Prostate gland (tissue), 2 donors: ENCODE measurements around the gene DRAM1. TPM values are rescaled to one million over a fixed set of nuclear protein-coding genes. Genes with fewer than 3 reads are reported as not detected.

ENCODE experiments used
- DNase-seq: peaks from one replicate; pipeline ENCODE4 v3.0.0-alpha.2; 2019; ENCODE audit warnings: low spot score
- H3K27ac ChIP-seq, 2 donors: fragments of 200-600 bp; sonication (generic); 2 replicates each; pipeline ENCODE4 v1.5.1; 2017 to 2019
- H3K27me3 ChIP-seq: fragments of 200-600 bp; sonication (generic); replicated peaks from 2 replicates; pipeline ENCODE4 v1.5.1; 2019; ENCODE audit not compliant: insufficient read depth
- H3K36me3 ChIP-seq, 2 donors: fragments of 200-600 bp; sonication (generic); 1 replicate in 1 of 2; 2 replicates in 1 of 2; pipeline versions ENCODE4 v1.5.1 to v1.8.1; 2017 to 2019
- H3K4me1 ChIP-seq: fragments of 200-600 bp; sonication (generic); replicated peaks from 2 replicates; pipeline ENCODE4 v1.5.1; 2019
- H3K4me3 ChIP-seq, 2 donors: fragments of 200-600 bp; sonication (generic); 2 replicates each; pipeline ENCODE4 v1.5.1; 2017 to 2019
- H3K9me3 ChIP-seq: fragments of 200-600 bp; sonication (generic); 2 replicates; pipeline ENCODE4 v1.5.1; 2017
- POLR2A ChIP-seq: fragments of 450-650 bp; IDR thresholded peaks from one replicate; pipeline ENCODE4 v1.6.1; 2016; ENCODE audit warnings: antibody characterized with exemption, mild to moderate bottlenecking
- POLR2AphosphoS5 ChIP-seq: sonication (generic); formaldehyde crosslinking; IDR thresholded peaks from one replicate; pipeline ENCODE4 v1.6.1; 2017; ENCODE audit warnings: antibody characterized with exemption
- WGBS: methylation state at CpG from one replicate; pipeline ENCODE4 v1.1.5; 2018; 5-methylcytosine and 5-hydroxymethylcytosine counted together
- intact Hi-C: fragments of 100-400 bp; cut with DNase I; formaldehyde crosslinking; loops from one replicate; pipeline ENCODE4 v1.14.2; 2022
- total RNA-seq, 2 donors: library from RNA; depleted of rRNA; stranded (reverse); fragments of >200 nt; gene quantifications; one replicate each; pipeline ENCODE4 v1.1.0, GENCODE V29; 2016
- TF ChIP-seq, protein P1 (sequence below), 4 experiments: fragments of 200-600 bp in 2 of 4; fragments of 450-650 bp in 2 of 4; sonication (generic) in 2 of 4; IDR thresholded peaks; 1 replicate in 3 of 4; 2 replicates in 1 of 4; pipeline ENCODE4 v1.5.1; 2016 to 2019; ENCODE audit warnings: antibody characterized with exemption in 4 of 4, mild to moderate bottlenecking in 2 of 4, moderate library complexity in 2 of 4

DRAM1 gene
- total RNA-seq, 2 donors from 2014 or later: 12.8 to 13.1 TPM

DNA sequence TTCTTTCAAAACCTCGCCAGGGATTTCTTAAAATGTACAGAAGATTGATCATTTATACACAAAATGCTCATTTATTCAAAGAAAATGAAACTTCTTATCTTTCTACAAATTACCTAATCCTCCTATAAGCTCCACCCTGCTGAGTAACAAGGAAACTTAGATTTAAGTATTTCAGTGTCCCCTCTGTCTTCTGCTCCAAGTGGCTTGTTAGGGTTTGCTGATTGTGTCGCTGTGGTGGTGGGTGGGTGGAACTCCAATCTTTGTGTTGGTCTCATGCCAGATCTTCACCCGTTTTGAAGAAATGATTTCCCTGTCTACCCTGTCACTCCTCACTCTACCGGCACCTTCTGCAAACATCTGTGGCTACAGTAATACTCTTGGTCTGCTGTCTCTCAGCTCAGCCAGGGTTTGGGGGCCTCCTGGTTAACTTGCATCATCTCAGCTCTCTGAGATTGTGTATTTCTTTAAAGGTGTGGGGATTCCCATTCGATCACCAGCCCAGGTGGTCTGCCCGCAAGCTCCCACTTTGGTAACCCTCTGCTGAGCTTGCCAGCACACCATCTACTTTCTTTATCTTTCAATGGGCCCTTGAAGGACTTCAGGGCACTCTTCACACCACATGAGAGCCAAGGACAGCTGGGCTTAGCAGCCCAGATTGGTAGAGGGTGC, 73.8 kb downstream of the DRAM1 start:
- WGBS: 82% methylated on average over 6 of the region's 6 CpGs
- DNase-seq: no peak
- Histone ChIP-seq H3K4me3 (no peak overlapping the region), H3K4me1 (no peaks in the 10 kb centered on the region), H3K27ac (no peak overlapping the region), H3K36me3 (no peaks in the 10 kb centered on the region), H3K27me3 (no peaks in the 10 kb centered on the region), H3K9me3 (no peaks in the 10 kb centered on the region)
- TF ChIP-seq POLR2AphosphoS5 (no peak), POLR2A (no peak)
- TF ChIP-seq, protein P1, sequence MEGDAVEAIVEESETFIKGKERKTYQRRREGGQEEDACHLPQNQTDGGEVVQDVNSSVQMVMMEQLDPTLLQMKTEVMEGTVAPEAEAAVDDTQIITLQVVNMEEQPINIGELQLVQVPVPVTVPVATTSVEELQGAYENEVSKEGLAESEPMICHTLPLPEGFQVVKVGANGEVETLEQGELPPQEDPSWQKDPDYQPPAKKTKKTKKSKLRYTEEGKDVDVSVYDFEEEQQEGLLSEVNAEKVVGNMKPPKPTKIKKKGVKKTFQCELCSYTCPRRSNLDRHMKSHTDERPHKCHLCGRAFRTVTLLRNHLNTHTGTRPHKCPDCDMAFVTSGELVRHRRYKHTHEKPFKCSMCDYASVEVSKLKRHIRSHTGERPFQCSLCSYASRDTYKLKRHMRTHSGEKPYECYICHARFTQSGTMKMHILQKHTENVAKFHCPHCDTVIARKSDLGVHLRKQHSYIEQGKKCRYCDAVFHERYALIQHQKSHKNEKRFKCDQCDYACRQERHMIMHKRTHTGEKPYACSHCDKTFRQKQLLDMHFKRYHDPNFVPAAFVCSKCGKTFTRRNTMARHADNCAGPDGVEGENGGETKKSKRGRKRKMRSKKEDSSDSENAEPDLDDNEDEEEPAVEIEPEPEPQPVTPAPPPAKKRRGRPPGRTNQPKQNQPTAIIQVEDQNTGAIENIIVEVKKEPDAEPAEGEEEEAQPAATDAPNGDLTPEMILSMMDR (IDR thresholded peaks at IDR 0.05): no peak
- intact Hi-C loops: no loop called here

DNA sequence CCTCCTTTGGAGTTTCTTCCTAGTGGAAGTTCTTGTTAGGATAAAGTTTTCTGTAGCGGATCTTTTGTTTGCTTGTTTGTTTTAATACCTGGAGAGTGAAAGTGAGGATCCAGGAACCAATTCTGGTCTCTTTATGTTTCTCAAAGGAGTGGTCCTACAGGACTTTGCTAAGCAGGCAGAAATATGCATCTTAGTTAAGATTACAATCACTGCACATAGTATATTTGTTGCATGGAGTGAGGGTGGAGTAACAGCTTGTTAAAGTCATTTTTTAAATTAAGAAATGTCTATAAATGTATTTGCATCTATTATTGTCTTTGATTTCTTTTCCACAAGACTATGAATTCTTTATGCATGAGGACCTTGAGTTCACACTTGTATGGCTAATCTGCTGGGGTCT, 76.7 kb downstream of the DRAM1 start:
- H3K27me3 ChIP-seq: no peaks in the 10 kb centered on the region
- no peaks in the 10 kb centered on the region for H3K4me1 ChIP-seq
- intact Hi-C loops: no loop called here
- TF ChIP-seq POLR2A (no peak), POLR2AphosphoS5 (no peak)
- TF ChIP-seq, protein P1 (IDR thresholded peaks at IDR 0.05): no peak
- H3K36me3 ChIP-seq: no peaks in the 10 kb centered on the region
- no peak overlapping the region for H3K4me3 ChIP-seq
- no peaks in the 10 kb centered on the region for H3K9me3 ChIP-seq
- WGBS: 64% methylated on average over 1 of the region's 1 CpG
- no peak for DNase-seq
- H3K27ac ChIP-seq: no peak overlapping the region

GRCh38 chr12:101954676-101955075, 77.3 kb downstream of the DRAM1 start:
- no peaks in the 10 kb centered on the region for H3K36me3 ChIP-seq
- 71% methylated on average over 1 of the region's 1 CpG for WGBS
- TF ChIP-seq, protein P1 (IDR thresholded peaks at IDR 0.05): no peak
- no peak for TF ChIP-seq POLR2AphosphoS5
- TF ChIP-seq POLR2A: no peak
- no peak overlapping the region for H3K4me3 ChIP-seq
- H3K27me3 ChIP-seq: no peaks in the 10 kb centered on the region
- H3K27ac ChIP-seq: no peak overlapping the region
- no peaks in the 10 kb centered on the region for H3K9me3 ChIP-seq
- DNase-seq: no peak
- intact Hi-C loops: no loop called here
- H3K4me1 ChIP-seq: no peaks in the 10 kb centered on the region

DNA sequence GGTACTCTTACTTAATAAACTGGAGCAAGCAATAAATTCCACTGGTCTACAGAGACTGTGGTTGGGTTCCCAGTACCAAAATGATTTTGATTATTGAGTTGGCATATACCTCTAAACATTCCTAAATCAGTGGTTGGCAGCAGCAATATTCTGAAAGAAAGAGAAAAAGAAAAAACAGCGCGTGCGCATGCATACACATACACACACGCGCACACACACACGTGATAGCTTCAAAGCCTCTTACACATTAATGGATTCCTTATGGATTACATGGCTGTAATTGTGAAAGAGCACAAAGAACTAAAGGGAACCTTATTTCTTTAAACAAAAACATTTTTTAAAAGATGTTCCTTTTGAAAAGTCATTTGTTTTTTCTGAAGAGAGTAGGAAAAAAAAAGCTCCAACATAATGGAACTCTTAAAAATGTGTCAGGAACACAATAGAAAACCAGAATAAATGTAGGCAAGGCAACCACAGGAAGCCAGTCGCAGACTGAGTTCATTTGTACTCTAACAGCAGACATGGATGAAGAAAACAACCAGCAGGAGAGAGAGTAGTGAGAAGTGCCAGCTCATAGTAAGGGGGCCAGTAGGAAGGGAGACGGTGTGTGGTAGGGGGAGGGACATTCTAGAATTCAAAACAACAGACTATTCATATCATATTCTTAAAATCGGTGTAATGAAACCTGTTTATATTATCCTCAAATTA, 80.0 kb downstream of the DRAM1 start:
- intact Hi-C loops: no loop called here
- DNase-seq: no peak
- Histone ChIP-seq H3K27ac (no peak overlapping the region), H3K36me3 (no peaks in the 10 kb centered on the region), H3K9me3 (no peaks in the 10 kb centered on the region), H3K4me3 (no peak overlapping the region), H3K4me1 (no peaks in the 10 kb centered on the region), H3K27me3 (no peaks in the 10 kb centered on the region)
- WGBS: 70% methylated on average over 9 of the region's 9 CpGs
- TF ChIP-seq POLR2A: no peak
- TF ChIP-seq POLR2AphosphoS5: no peak
- TF ChIP-seq, protein P1 (IDR thresholded peaks at IDR 0.05): no peak

DNA sequence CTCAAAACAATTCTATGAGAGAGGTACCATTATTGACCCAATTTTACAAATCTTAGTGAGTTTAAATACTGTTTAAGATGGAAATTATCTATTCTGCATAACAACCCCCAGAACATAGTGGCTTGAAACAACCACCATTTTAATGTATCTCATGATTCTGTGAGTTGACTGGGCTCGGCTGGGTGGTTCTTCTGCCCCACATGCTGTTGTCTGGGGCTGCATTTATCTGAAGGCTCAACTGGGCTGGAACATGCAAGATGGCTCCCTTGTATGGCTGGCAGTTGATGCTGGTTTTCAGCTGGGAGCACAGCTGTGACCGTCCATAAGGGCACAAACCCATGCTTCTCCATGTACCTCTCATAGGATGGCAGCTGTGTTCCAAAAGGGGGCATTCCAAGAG, 82.2 kb downstream of the DRAM1 start:
- Histone ChIP-seq H3K36me3 (no peaks in the 10 kb centered on the region), H3K9me3 (no peaks in the 10 kb centered on the region), H3K27me3 (no peaks in the 10 kb centered on the region), H3K4me3 (no peak overlapping the region), H3K27ac (no peak overlapping the region), H3K4me1 (no peaks in the 10 kb centered on the region)
- TF ChIP-seq POLR2A: no peak
- TF ChIP-seq, protein P1 (IDR thresholded peaks at IDR 0.05): no peak
- no peak for TF ChIP-seq POLR2AphosphoS5
- WGBS: 100% methylated on average over 2 of the region's 2 CpGs
- intact Hi-C loops: no loop called here
- no peak for DNase-seq
